GM19468 (cell line): Measurements from ENCODE around the gene FOXN3.

ENCODE experiments used
- ATAC-seq: cut with Tn5 transposase; IDR thresholded peaks from one replicate; pipeline ENCODE4 v1.9.1; 2021; ENCODE audit warnings: mild to moderate bottlenecking, moderate library complexity, moderate number of reproducible peaks; ENCODE audit not compliant: unreplicated experiment; ENCODE audit errors: extremely low read depth

The FOXN3 gene

GRCh38 chr14:89241934-89242651 is 174.9 kb downstream of the FOXN3 start:
- ATAC-seq = no peak

- no peak for ATAC-seq
Observed at GRCh38 chr14:89241257-89241656, 175.8 kb downstream of the FOXN3 start.

- ATAC-seq = no peak
Observed at GRCh38 chr14:89240414-89240813, 176.6 kb downstream of the FOXN3 start.

- no peak for ATAC-seq
Observed at GRCh38 chr14:89239023-89239422, 178.0 kb downstream of the FOXN3 start.

GRCh38 chr14:89237921-89238529 is 179.0 kb downstream of the FOXN3 start:
- ATAC-seq = no peak

- no peak for ATAC-seq
Observed at GRCh38 chr14:89236851-89237250, 180.2 kb downstream of the FOXN3 start.

- ATAC-seq = no peak
Observed at GRCh38 chr14:89233184-89233583, 183.8 kb downstream of the FOXN3 start.

GRCh38 chr14:89232265-89233070 is 184.6 kb downstream of the FOXN3 start:
- no peak for ATAC-seq

- ATAC-seq = no peak
Observed at GRCh38 chr14:89231426-89232113, 185.5 kb downstream of the FOXN3 start.

- no peak for ATAC-seq
Observed at GRCh38 chr14:89228921-89229639, 188.0 kb downstream of the FOXN3 start.

GRCh38 chr14:89227496-89227836 is 189.6 kb downstream of the FOXN3 start:
- no peak for ATAC-seq

GRCh38 chr14:89226801-89227495 is 190.1 kb downstream of the FOXN3 start:
- ATAC-seq = no peak

- no peak for ATAC-seq
Observed at GRCh38 chr14:89225607-89226006, 191.4 kb downstream of the FOXN3 start.

- no peak for ATAC-seq
Observed at GRCh38 chr14:89221109-89221810, 195.8 kb downstream of the FOXN3 start.

- no peak for ATAC-seq
Observed at GRCh38 chr14:89219051-89219450, 198.0 kb downstream of the FOXN3 start.

GRCh38 chr14:89217891-89218290 is 199.1 kb downstream of the FOXN3 start:
- no peak for ATAC-seq

GRCh38 chr14:89215531-89215930 is 201.5 kb downstream of the FOXN3 start:
- no peak for ATAC-seq

- ATAC-seq = no peak
Observed at GRCh38 chr14:89215114-89215513, 201.9 kb downstream of the FOXN3 start.
